ENCODE measurements around the gene CHIC2. TPM values are rescaled to one million over a fixed set of nuclear protein-coding genes. Genes with fewer than 3 reads are reported as not detected.

Gene CHIC2
- total and polyA plus RNA-seq, 2 of the 4 experiments (the other 2 are of a cell fraction): 20.4 to 26.3 TPM

- H3K18ac ChIP-seq (ENCODE audit: low read depth, low read length): peak overlapping the region; percentile 54; the same call in 1 of the 2 replicates
- no peak overlapping the region for H3K27ac ChIP-seq (ENCODE audit: insufficient read depth, low read length)
- H3K4me1 ChIP-seq (ENCODE audit: control insufficient read depth, insufficient read depth, low read length): peaks cover 12% of the 10 kb centered on the region
- ChIA-PET CTCF (interaction anchor here (0.7 to 1.3 kb wide), 5 partner anchors 132 to 167 kb away, joined by 3 to 7 read pairs (median 4); no protein-coding TSS in a partner anchor), POLR2A (ENCODE audit: unreplicated experiment) (interaction anchor here (0.5 kb wide), 1 partner anchor 370 kb away, joined by 10 read pairs; no protein-coding TSS in a partner anchor)
- H3K9ac ChIP-seq (ENCODE audit: low read depth, low read length): no peak overlapping the region
- peak overlapping the region; percentile 87 for H3K4ac ChIP-seq (ENCODE audit: low read depth, low read length)
- H2BK20ac ChIP-seq (ENCODE audit: low read depth, low read length): peak overlapping the region; percentile 91
- H3K9me1 ChIP-seq (ENCODE audit: insufficient read depth, low read length): peaks cover 13% of the 10 kb centered on the region; the same call in 1 of the 2 replicates
- peak; percentile 58; the same call in 1 of the 2 replicates for TF ChIP-seq FOS (IDR thresholded peaks at IDR 0.05; ENCODE audit: low read depth, low read length)
- no peak for TF ChIP-seq RCOR1 (IDR thresholded peaks at IDR 0.05; ENCODE audit: insufficient replicate concordance, low read length)
- no peak for TF ChIP-seq RAD21 (IDR thresholded peaks at IDR 0.05; ENCODE audit: low read length)
- TF ChIP-seq CTCF (conservative IDR thresholded peaks at IDR 0.05; ENCODE audit: low read depth, low read length): no peak
- no peak for TF ChIP-seq MXI1 (IDR thresholded peaks at IDR 0.05; ENCODE audit: borderline replicate concordance, low read depth, low read length)
- peak; percentile 26; the same call in 1 of the 2 replicates for TF ChIP-seq MAFK (IDR thresholded peaks at IDR 0.05; ENCODE audit: low read depth, low read length)
- TF ChIP-seq CEBPB (IDR thresholded peaks at IDR 0.05; ENCODE audit: low read depth, low read length): peak; percentile 97
- TF ChIP-seq POLR2A (IDR thresholded peaks at IDR 0.05; ENCODE audit: low read depth, low read length): no peak
- DNase-seq (peak; percentile 92), ATAC-seq (ENCODE audit: low read depth) (peak; percentile 55)
- no peaks in the 10 kb centered on the region for H3K9me3 ChIP-seq (ENCODE audit: control insufficient read depth, insufficient read depth, low read length)
- peak overlapping the region; percentile 61 for H2BK5ac ChIP-seq (ENCODE audit: low read depth, low read length, poor library complexity, severe bottlenecking)
- H3K79me1 ChIP-seq (ENCODE audit: low read depth in 1 of 2, low read length in 2 of 2): peaks cover 4 to 19% of the 10 kb centered on the region in 2 experiments; a peak in 2 of 4 replicates
- 0 out of 2 replicates have a peak overlapping the region, but pooled peaks have one; percentile 53 for H3K14ac ChIP-seq (replicated peaks; ENCODE audit: low read depth, low read length)
- peak overlapping the region; percentile 29 for H2AK9ac ChIP-seq (replicated peaks; ENCODE audit: low read depth, low read length, poor library complexity)
- peak overlapping the region; percentile 71; the same call in 1 of the 3 replicates for H2BK15ac ChIP-seq (ENCODE audit: low read depth, low read length)
- H3K36me3 ChIP-seq (ENCODE audit: control insufficient read depth, insufficient read depth, low read length): no peaks in the 10 kb centered on the region
- peak overlapping the region; percentile 70; the same call in 1 of the 2 replicates for H4K91ac ChIP-seq (ENCODE audit: insufficient read depth, low read depth, low read length)
- H2BK120ac ChIP-seq (ENCODE audit: low read depth, low read length): peak overlapping the region; percentile 93
- peak overlapping the region; percentile 14; the same call in 1 of the 2 replicates for H3K4me2 ChIP-seq (ENCODE audit: low read depth, low read length)
- in situ Hi-C loops (cut with MboI; ENCODE audit: low sequenced_read_pairs): no loop called here
- peak overlapping the region; percentile 57; the same call in 1 of the 2 replicates for H4K5ac ChIP-seq (ENCODE audit: low read depth, low read length)
- intact Hi-C loops (cut with micrococcal nuclease): no loop called here
- H3K27me3 ChIP-seq (ENCODE audit: control insufficient read depth, insufficient read depth, low read length): no peaks in the 10 kb centered on the region
- H2AFZ ChIP-seq (replicated peaks; ENCODE audit: low read length, poor library complexity): peak overlapping the region; percentile 28
- H2AK5ac ChIP-seq (ENCODE audit: low read depth, low read length): peak overlapping the region; percentile 90; the same call in 1 of the 2 replicates
- dilution Hi-C loops (cut with HindIII; ENCODE audit: low sequenced_read_pairs, unreplicated experiment): no loop called here
- WGBS, 2 experiments (ENCODE audit: extremely low coverage in 2 of 2, insufficient read length in 1 of 2): no CpG with 5 or more reads among the region's 3 CpGs
- H4K20me1 ChIP-seq (ENCODE audit: insufficient read depth, low read length): no peaks in the 10 kb centered on the region
- no peak overlapping the region for H3K4me3 ChIP-seq (ENCODE audit: insufficient read depth, low read depth, low read length)
- peak overlapping the region; percentile 14; the same call in 1 of the 2 replicates for H3K56ac ChIP-seq (ENCODE audit: extremely low read depth, insufficient read depth, low read length)
- H3K23ac ChIP-seq (ENCODE audit: low read depth, low read length): peak overlapping the region; percentile 57; the same call in 1 of the 2 replicates
- BruUV-seq (replicated peaks): no TSS peak
- H4K8ac ChIP-seq (ENCODE audit: low read depth in 2 of 2, low read length in 2 of 2): peak overlapping the region in 1 of 2 experiments; percentile 87; a peak in 2 of 4 replicates
Observed at GRCh38 chr4:54085284-54085683, 20.9 kb upstream of the CHIC2 start.
